ENCODE measurements around the gene EIF5AL1.

DNA sequence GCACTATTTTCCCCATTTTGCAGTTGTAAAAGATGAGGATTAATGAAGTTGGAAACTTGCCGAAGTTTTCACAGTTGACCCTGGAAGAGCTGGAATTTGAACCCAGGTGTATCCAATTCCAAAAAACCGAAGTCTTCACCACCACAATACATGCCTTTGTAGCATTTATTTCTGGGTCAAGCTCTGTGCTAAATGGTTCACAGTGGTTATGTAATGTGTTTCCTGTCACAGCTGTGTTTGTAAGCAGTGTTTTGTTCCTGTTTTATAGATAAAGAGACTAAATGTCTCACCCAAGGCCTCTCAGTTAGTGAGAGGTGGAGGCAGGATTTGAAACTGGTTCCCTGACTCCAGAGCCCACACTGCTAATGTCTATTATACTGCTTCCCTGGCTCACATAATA lies 30.3 kb downstream of the EIF5AL1 start:
- TF ChIP-seq EZH2phosphoT487 (IDR thresholded peaks at IDR 0.05; ENCODE audit: low read depth) = no peak
- TF ChIP-seq, protein P1, sequence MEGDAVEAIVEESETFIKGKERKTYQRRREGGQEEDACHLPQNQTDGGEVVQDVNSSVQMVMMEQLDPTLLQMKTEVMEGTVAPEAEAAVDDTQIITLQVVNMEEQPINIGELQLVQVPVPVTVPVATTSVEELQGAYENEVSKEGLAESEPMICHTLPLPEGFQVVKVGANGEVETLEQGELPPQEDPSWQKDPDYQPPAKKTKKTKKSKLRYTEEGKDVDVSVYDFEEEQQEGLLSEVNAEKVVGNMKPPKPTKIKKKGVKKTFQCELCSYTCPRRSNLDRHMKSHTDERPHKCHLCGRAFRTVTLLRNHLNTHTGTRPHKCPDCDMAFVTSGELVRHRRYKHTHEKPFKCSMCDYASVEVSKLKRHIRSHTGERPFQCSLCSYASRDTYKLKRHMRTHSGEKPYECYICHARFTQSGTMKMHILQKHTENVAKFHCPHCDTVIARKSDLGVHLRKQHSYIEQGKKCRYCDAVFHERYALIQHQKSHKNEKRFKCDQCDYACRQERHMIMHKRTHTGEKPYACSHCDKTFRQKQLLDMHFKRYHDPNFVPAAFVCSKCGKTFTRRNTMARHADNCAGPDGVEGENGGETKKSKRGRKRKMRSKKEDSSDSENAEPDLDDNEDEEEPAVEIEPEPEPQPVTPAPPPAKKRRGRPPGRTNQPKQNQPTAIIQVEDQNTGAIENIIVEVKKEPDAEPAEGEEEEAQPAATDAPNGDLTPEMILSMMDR (IDR thresholded peaks at IDR 0.05; ENCODE audit: low read depth, low read length) = no peak

Data from OCI-LY3 (cell line).